Left colon (tissue), 2 donors: ENCODE measurements around the gene HECTD4. TPM values are rescaled to one million over a fixed set of nuclear protein-coding genes. Genes with fewer than 3 reads are reported as not detected.
A peak's percentile ranks its signal among the peaks of the same experiment; 100 is the strongest.

Experiments used
- ATAC-seq: fragments of 200-7000 bp; cut with Tn5 transposase; one replicate; pipeline ENCODE4 v1.9.1; 2020; ENCODE audit warnings: mild to moderate bottlenecking, moderate library complexity
- DNase-seq, 2 donors: peaks; one replicate each; pipeline ENCODE4 v3.0.0-alpha.2; 2020
- intact Hi-C, 2 donors: fragments of 100-400 bp; cut with DNase I in 1 of 2; cut with micrococcal nuclease in 1 of 2; formaldehyde crosslinking; loops; one replicate each; pipeline versions ENCODE4 v1.11.2 to v1.14.0; 2022; cut with DNase I, micrococcal nuclease
- total RNA-seq, 2 donors: library from RNA; stranded (reverse); fragmentation: NEBNext Ultra II Directional; extraction: Animal tissue kit (Norgen Biotek cat#: 25700); gene quantifications; one replicate each; pipeline ENCODE4 v1.2.1, GENCODE V29; 2021
- donor health status: DM: no; HTN: no; CAD: no.
- donor health status: DM: yes; HTN: yes; CAD: no.

Gene HECTD4
- total RNA-seq, 2 donors from 2014 or later = 49.3 to 61.3 TPM

- intact Hi-C loops = no loop called here
- DNase-seq (no peak), ATAC-seq (no peak)
Measured at GRCh38 chr12:112153181-112153892, 228.9 kb downstream of the HECTD4 start.

GRCh38 chr12:112151766-112152541 is 230.3 kb downstream of the HECTD4 start:
- DNase-seq (no peak), ATAC-seq (peak; percentile 57)
- intact Hi-C loops = no loop called here

- ATAC-seq (no peak), DNase-seq (no peak)
- intact Hi-C loops = no loop called here
Measured at GRCh38 chr12:112149596-112149995, 232.6 kb downstream of the HECTD4 start.

DNA sequence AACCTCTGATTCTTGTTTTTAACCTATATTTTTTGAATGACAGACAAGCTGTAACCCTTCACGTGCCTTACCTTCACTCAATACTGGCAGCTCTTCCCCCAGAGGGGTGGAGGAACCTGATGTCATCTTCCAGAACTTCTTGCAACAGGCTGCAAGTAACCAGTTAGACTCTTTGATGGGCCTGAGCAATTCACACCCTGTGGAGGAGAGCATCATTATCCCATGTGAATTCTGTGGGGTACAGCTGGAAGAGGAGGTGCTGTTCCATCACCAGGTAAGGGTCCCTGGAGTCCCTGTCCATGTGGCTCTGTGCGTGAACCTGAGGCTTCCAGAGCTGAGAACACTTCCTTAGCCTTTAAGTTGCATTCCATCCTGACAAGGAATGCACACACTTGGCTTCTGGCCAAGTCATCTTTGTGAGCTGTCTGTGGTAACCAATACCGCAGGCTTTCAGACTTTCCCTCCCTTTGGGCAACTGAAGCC is 234.2 kb downstream of the HECTD4 start:
- ATAC-seq = no peak
- intact Hi-C loops = no loop called here
- no peak for DNase-seq

- intact Hi-C loops = no loop called here
- no peak for ATAC-seq
- DNase-seq = no peak
Measured at GRCh38 chr12:112146123-112146522, 236.1 kb downstream of the HECTD4 start.

DNA sequence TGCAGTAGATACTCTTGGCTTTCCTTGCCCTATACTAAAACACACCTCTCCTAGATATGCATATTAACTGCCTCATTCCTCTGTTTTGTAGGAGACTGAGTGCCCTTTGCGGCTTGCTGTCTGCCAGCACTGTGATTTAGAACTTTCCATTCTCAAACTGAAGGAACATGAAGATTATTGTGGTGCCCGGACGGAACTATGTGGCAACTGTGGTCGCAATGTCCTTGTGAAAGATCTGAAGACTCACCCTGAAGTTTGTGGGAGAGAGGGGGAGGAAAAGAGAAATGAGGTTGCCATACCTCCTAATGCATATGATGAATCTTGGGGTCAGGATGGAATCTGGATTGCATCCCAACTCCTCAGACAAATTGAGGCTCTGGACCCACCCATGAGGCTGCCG is 241.5 kb downstream of the HECTD4 start:
- no peak for ATAC-seq
- intact Hi-C loops = no loop called here
- no peak for DNase-seq

DNA sequence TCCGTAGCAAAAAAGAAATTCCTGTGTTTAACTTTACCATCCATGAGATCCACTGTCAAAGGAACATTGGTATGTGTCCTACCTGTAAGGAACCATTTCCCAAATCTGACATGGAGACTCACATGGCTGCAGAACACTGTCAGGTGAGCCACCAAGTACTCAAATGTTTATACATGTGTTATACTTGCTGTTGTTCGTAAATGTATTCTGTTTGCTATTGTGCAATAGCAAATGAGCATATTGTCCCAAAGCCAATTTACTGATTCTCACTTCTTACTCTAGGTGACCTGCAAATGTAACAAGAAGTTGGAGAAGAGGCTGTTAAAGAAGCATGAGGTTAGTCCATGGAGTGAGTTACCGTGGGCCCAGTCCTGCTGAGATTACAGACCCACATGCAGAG is 247.5 kb downstream of the HECTD4 start:
- intact Hi-C loops = no loop called here
- ATAC-seq (no peak), DNase-seq (no peak)

DNA sequence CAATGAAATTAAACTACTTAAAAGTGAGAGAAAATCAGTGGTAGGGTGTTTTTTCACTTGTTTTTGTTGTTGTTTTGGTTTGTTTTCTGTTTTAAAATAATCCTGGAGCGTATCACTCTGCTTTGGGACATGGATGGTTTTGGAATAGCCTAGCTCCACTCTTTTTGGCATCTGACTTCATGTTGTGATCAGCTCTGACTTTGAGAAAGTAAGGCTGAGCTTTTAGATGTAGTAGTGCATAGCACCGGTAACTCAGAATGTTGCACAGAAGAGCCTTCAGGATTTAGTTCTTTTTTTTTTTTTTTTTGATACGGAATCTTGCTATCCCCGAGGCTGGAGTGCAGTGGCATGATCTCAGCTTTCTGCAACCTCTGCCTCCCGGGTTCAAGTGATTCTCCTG is 248.8 kb downstream of the HECTD4 start:
- DNase-seq = no peak

DNA sequence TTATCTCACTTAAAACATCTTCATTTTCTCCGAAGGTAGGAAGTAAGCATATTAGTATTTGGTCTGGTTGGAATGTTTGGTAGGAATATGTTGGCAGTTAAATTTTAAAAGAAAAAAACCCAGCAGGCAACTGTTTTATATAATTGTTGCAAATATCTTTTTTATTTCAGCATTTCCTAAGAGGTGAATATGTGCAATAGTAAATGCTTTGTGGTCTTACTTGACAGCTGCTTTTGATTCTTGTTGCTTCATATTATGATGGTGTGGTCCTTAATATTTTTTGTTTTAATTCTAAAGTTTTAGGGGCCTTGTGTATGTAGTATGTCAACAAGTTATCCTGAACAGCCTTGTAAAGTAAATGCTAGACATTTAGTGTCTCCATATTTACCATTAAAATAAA is 250.5 kb downstream of the HECTD4 start:
- ATAC-seq (no peak), DNase-seq (no peak)
- intact Hi-C loops = no loop called here

More for the DNA sequence above, 248.8 kb downstream of the HECTD4 start:
- intact Hi-C loops = no loop called here
- ATAC-seq = no peak

DNA sequence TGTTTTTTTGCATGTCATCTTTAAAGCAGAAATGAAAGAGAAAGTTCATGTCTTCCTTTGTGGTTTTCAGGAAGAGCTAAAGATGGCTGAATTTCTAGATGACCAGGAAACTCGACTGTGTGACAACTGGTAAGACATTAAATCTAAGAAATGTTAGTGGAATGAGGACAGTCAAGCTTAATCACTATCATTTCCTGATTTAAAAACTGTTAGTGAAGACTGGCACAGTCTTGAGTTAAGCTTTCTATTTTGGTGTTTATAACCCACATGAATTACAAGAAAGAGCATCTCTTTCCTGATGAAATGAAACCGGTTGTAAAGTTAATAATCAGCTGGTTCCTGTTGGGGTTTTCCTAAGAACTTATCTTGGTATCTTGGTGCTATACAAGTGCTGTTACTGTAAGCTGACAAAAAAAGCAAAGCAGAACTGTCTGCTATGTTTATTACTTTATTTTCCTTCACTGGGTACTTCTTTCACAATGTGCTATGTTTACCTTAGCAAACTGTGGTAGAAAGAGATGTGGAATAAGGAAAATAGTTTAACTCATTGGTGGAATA is 251.7 kb downstream of the HECTD4 start:
- ATAC-seq = peak; percentile 64
- intact Hi-C loops = no loop called here
- no peak for DNase-seq

DNA sequence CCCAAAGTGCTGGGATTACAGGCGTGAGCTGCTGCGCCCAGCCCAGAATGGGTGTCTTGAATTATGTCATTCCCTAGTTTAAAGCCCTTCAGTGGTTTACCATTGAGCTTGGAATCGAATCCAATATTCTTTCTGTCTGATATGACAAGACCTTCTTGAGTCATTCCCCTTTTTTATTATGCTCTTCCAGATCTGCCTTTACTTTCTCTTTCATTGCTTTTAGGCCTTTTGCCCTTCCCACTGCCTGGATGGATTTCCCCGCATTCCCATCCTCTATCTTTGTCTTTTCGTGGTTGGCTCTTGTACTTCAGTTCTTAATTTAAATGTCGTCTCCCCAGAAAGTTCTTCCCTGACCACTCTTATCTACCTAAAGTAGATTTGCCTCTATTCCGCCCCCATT is 255.3 kb downstream of the HECTD4 start:
- no peak for ATAC-seq
- DNase-seq = no peak
- intact Hi-C loops = no loop called here

DNA sequence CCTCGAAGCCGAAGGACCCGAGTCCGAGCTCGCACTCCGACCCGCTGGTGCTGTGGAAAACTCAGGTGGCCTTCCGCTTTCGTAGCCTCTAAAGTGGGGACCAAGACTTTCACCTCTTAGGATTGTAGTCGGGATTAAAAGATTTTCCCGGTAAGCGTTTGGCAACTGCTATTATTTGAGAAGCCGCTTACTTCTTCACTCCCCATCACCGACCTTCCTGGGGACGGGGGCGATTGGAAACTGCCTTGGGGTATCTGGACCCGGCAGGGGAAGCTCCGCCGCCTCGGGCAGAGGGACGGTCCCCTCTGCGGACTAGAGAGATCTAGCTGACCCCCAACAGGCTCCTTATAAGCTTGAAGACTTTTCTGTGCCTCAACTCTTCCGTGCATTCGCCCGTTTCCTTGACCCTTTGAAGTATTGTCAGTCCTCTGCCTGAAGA is 256.2 kb downstream of the HECTD4 start:
- ATAC-seq (no peak), DNase-seq (peak in 1 of 2 donors; percentile 22)
- intact Hi-C loops = no loop called here

GRCh38 chr12:112125250-112125999 is 256.8 kb downstream of the HECTD4 start, which contains the start of gene TRAFD1:
TRAFD1 (plus strand) TSS chr12:112125560; CDS start chr12:112130523, 4,963 bp downstream.
- ATAC-seq = peak; percentile 99
- intact Hi-C loops = no loop called here
- DNase-seq = peak; percentile 98 to 99

- DNase-seq (no peak), ATAC-seq (no peak)
- intact Hi-C loops = no loop called here
Measured at GRCh38 chr12:112124918-112125249, 257.3 kb downstream of the HECTD4 start.

GRCh38 chr12:112122823-112123690 is 259.2 kb downstream of the HECTD4 start:
- DNase-seq (no peak), ATAC-seq (no peak)
- intact Hi-C loops = no loop called here

DNA sequence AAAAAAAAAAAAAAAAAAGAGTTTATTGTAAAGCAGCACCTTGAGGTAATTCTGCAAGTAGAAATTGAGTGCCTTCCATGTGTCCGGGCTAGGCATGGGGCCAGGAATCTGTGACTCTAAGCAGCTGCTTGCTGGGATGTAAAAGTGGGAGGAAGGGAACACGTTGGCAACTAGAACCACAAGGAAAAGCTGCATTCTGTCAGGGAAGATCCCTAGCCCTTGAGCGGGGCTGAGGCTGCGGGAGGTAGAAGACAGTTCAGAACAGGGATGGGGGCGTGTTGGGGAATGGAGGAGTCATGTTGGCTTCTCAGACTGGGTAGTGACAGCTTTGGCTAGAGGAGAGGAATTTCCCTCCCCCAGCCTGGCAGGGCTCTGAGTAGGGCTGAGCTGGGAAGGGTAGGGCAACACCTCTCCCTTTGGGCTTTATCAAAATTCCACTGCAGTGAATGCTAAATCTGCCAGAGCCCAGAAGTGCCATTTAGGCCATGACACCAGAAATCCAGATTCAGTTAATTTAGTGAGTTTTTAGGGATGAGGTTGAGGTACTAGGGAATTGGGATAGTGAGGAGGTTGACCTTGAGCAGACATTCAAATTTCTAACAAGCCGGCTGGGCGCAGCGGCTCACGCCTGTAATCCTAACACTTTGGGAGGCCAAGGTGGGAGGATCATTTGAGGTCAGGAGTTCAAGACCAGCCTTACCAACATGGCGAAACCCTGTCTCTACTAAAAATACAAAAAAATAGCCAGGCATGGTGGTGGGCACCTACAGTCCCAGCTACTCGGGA is 260.3 kb downstream of the HECTD4 start:
- ATAC-seq (no peak), DNase-seq (peak; percentile 50 to 79)
- intact Hi-C loops = no loop called here

- DNase-seq (no peak), ATAC-seq (no peak)
- intact Hi-C loops = no loop called here
Measured at GRCh38 chr12:112117685-112118084, 264.5 kb downstream of the HECTD4 start.
